GM18508 (cell line): ENCODE data around the gene CFAP43.
A peak's percentile ranks its signal among the peaks of the same experiment; 100 is the strongest.

Experiments used
- ATAC-seq: cut with Tn5 transposase; IDR thresholded peaks from one replicate; pipeline ENCODE4 v1.9.1; 2021; ENCODE audit warnings: moderate number of reproducible peaks; ENCODE audit not compliant: insufficient read depth, unreplicated experiment

Gene CFAP43

DNA sequence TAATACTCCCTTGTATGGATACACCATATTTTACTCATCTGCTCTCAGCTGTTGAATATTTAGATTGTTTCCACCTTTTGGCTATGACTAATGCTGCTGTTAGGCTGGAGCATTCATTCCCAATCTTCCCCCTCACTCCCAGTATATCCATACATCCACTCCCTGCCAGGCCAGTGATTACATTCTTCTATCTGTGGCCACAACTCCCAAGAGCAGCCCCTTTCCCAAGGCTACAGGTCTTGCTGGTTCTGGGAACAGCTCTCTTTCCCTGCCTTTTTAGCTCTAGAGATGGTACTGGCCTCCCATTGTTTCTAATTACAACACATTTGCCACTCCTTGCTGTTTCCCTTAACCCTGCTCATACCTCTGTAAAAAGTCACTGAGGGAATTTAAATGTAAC lies 82.0 kb downstream of the CFAP43 start:
- ATAC-seq = no peak

DNA sequence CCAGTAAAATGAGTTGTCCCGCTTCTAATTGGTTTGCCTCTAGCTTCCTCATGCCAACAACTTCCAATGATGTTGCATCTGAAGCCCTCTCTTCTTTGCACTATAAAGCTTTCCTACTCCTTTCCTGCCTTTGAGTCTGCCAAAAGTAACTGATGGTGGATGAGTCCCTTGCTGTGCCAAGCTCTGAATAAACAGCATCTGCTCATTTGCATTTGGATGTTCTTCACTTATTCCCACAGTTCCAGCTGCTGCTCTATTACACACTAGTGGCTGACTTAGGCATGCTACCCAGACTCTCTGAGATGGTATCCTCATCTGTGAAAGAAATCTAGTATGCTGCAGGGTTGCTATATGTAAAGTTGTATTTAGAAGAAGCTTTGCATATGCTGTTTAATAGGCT lies 85.3 kb downstream of the CFAP43 start:
- no peak for ATAC-seq

DNA sequence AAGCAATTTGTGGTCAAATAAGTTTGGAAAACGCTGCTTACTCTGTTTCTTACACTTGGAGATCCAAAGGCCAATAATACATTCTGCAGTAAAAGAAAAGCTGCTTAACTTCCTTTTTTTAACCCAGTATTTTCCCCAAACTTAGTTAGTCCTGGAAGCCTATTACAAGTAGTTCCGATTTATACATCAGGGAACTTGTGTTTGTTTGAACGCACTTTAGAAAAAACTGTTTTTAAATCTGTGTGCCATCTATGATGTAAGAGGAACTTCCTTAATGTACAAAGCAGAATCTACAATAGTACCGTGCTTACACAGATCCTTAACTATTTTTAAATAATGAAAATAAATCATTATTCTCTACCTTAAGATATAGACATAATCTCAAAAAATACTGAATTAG lies 87.2 kb downstream of the CFAP43 start:
- ATAC-seq = no peak

DNA sequence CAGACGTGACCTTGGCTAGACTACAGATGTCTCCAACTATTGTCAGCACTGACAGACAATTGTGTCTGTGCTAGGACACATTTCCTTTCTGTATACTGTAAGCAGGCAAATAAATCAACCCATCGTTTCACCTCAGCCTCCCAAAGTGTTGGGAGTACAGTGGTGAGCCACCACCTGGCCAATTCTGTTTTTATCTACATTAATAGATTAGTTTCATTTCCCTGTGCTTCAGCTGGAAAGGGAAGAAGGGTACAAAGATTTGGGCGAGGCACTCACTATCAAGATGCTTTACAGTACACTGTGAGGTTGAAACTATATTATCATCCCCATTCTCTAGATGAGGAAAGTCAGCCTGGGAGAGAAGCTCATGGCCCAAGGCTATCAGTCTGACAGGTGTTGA lies 88.3 kb downstream of the CFAP43 start:
- no peak for ATAC-seq

DNA sequence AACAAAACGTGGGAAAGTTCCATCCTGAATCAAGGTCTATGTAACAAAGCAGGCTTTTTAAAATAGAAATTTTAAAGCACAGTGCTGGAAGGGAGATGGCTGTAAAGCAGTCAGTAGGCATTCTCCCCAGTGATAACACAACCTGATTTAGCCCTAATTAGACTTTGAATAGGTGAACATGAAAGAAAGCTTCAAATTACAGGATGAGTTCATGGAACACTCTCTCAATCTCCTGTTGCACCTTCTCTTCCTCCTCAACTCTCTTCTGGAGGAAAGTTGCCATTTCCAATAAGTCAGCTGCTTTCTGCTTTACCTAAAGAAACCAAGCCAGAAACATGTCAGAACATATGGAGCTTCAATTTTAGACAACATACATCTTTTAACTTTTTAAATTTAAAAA lies 90.1 kb downstream of the CFAP43 start:
- no peak for ATAC-seq

DNA sequence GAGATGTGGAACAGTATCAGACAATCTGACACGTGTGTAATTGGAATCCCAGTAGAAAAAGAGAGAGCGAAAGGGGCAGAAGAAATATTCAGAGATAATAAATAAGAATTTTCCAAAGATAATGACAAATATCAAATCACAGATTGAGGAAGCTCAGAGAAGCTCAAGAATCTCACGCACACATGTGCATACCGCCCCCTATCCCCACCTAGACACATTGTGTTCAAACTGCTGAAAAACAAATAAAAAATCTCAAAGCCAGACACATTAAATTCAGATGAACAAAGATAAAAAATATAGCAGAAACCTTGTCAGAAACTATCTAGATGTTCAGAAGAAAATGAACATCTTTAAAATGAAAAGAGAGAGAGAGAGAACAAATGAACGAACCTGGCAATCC lies 92.9 kb downstream of the CFAP43 start:
- no peak for ATAC-seq

DNA sequence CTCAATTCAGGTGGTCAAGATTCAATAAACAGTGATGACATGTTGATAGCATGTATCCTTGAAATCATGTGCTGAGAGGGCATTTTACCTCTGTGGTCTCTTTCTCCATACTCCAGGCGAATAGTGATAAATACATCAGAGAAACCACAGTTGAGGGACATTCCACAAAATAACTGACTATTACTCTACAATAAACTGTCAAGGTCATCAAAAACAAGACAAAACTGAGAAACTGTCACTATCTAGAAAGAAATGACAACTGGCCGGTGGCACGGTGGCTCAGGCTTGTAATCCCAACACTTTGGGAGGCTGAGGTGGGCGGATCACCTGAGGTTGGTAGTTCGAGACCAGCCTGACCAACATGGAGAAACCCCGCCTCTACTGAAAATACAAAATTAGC lies 94.0 kb downstream of the CFAP43 start:
- ATAC-seq = no peak

DNA sequence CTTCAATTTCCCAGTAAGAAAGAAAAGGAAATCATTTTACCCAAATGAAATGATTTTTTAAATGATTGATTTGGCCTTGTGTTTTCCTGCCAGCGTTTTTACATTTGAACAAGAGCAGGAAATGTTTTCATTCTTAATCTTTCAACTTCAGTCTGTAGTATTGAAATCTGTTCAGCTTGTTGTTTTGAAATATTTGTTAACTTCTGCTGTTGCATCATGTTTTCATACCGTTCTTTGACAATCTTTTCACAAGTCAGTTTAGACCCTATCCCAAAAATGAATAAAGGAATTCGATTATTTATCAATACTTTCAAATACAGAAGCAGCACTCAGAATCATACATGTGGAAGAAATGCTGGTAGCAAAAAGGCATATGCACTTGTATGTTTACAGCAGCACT lies 102.1 kb downstream of the CFAP43 start:
- no peak for ATAC-seq

DNA sequence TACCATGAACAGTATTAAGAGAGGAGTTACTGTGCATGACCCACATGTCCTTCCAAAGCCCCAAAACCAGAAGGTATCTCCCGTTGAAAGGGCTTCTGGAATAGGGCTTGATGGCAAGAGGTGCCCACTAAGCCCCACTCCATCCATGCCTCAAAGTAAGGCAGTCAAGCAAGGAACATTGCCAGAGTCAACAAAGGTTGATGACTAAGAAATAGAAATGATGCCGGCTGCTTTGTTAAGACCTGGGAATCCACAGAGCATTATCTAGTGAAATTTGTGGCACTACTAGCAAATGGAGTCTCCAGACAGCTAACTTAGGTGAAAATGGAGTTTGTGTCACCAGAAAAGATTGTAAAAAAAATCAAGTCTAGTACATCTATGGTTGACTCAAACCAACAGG lies 104.0 kb downstream of the CFAP43 start:
- no peak for ATAC-seq

DNA sequence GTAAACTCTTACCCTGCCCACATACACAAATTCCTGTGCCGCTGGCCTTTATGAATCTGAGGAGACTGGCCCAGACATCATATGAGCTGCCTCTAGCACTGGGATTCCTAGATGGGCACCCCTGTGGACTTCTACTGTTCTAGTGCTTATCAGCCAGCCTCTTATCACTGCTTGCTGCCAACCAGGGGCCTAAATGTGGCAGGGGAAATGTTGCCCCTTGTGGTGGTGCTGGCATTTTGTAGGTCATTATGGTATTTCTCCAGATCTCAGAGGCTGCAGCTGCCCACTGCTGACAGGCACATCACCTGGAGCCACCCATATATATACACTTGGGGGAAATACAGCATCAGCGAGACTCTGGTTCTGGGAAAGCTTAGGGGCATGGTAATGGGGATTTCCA lies 104.8 kb downstream of the CFAP43 start:
- ATAC-seq = no peak

DNA sequence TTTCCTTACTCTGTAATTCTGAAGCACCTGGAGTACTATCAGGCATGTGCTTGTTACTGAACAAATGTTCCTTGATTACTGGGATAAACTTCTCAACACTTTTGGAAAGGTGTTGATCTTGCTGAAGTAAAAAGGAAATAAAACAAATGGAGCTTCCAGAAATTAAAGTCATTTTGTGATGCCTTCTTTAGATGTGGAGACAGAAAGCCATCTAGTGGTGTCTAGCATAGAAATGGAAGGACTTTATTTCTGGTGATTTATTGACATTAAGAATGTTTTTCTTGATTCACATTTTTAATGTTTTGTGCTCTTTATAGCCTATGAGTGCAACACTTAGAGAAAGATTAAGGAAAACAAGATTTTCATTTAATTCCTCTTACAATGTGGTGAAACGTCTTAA lies 108.8 kb downstream of the CFAP43 start:
- no peak for ATAC-seq

DNA sequence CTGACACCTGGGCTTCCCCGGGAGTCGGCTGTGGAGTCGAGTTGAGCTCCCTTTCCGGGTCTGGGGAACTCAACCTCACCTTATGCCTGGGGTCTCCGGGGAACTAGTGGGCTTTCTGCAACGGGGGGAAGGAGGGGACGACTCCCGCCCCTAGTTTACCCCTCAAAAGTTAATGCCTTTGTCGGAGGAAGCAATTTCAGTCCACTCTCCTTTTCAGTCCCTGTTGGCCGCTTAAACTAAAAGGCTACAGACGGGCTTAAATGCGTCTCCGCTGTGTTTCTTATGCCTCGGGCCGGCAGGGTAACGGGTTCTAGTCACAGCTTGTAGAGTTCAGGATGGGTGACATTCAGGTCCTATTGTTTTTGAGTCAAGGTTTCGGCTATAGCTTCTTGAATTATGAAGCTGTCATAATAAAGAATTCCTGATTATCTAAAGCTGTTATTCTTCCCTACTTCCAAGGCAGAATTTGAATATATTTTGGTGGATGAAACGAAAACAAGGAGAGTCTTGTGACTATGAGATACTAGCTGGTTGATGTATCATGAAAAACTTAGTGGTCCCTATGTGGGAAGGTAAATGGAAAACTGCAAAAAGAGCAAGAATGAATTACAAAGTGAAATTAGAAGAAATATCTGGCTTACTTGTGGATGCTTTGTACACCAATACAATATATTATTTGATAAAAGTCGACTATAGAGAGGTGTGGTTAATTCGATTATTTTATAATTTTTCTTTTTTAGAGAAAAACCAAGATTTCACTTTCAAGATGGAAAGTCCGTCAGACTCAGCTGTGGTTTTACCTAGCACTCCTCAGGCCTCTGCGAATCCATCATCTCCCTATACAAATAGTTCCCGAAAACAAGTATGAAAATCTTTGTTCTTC lies 109.7 kb downstream of the CFAP43 start:
- ATAC-seq = no peak

DNA sequence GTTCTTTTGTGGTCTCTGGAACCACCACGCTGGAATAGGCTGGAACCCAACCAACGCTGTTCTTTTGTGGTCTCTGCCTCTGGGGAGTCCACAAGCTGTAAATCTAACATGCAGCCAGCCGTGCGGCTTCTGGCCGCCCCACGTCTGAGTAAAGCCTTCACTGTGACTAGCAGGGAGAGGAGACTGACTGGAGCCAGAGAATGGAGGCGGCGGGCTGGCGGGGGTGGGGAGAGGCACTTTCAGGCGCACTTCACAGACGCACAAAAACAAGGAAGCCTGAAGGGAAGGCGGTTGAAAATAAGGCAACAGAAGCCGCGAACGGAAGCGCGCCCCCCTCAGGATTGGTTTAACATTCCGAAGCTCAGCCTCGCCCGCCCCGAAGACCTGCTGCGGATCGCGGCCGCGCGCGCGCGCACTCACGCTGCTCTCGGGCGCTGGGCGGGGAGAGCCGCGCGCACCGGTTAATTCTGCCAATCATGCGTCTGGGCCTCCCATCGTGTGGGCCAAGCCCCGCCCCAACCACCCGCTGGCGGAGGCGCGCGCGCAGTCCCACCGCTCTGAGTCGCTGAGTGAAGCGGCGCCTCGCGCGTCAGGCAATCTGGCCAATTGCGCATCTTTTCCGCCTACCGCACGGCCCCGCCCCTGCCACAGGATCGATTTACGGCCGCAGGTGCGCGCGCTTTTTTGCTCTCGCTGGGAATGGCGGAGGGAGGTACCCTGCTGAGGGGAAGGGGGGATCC lies 110.5 kb downstream of the CFAP43 start, which contains the start of gene SFR1:
SFR1 (plus strand) TSS at position 687 of the 740 bp plus-strand sequence; CDS start at position 700, 13 bp downstream.
- ATAC-seq = peak; percentile 57

DNA sequence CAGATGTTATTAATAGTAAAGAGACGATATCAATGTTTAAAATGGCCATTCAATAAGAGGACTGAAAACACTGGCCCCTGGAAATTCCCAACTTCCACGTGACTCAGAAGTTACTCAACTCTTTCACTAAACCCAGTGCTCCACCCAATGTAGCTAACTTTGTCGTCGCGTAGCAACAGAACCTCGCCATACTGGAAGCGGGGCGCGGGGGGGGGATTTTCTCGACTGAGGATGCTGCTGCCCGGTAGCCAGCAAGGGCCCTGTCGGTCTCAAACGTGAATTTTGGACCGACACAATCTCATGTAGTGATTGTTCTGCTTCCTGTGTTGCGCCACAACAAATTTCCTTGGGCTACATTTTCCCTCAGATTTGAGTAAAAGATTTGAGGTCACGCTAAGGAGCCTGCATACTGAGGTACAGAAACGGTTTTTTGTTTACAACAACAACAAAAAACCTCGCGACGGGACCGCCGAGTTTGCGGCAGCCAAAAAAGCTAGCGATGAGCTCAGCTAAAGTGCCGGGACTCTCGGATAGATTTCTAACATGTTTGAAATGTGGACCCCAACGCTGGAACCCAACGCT lies 111.2 kb downstream of the CFAP43 start:
- ATAC-seq = peak; percentile 40

DNA sequence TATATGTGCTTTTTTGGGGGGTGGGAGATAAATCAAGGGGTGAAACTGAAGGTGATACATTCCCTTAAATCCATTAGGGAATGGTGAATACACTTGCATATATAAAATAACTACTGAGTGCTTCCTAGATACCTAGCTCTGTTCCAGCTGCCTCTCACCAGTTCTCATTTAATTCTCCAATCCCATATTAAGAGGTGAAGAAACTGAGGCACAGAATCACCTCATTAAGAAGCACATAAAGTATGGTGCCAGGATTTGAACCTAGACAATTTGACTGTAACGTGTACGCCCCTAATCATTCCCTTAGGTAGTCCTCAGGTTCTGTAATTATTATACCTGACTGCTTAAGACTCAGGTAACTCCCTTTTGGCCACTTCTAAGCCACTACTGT lies 111.7 kb downstream of the CFAP43 start:
- ATAC-seq = no peak

DNA sequence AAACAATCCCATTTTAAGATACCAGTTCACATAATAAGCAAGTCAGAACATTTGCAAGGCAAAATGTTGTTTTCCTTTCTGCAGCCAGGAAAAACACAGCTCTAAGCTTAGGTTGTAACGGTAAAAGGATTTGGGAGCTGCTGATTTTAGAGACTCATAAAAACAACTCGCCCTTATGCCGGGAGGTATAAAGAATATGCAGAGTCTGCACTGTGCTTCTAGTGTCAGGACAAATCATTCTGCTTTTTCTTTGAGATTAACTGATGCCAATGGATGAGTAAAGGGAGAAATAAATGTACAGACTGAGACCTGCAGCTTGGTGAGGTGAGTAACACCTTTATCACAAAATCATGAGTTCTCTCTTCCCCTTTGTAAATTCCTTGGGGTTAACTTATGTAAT lies 112.2 kb downstream of the CFAP43 start:
- ATAC-seq = no peak

DNA sequence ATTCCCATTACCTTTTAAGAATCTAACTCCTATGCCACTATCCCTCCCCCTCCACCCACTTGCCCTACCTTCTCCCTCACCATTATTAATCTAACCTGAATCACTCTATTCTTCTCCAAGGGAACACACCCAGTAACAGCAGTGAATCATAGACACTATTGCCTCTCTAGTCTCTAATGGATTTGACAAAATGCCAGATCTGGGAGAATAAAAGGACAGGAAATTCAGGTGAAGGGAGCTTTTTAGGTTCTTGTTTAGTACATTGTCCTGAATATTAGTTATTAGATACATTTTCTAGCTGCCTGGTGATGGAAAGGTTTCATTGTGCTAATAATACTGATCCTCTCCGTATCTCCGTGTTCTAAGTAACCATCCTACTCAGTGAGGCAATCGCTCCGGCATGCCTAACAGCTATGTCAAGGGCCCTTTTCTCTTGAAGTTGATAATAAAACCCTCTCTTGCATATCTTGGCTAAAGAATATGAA lies 114.3 kb downstream of the CFAP43 start:
- no peak for ATAC-seq

DNA sequence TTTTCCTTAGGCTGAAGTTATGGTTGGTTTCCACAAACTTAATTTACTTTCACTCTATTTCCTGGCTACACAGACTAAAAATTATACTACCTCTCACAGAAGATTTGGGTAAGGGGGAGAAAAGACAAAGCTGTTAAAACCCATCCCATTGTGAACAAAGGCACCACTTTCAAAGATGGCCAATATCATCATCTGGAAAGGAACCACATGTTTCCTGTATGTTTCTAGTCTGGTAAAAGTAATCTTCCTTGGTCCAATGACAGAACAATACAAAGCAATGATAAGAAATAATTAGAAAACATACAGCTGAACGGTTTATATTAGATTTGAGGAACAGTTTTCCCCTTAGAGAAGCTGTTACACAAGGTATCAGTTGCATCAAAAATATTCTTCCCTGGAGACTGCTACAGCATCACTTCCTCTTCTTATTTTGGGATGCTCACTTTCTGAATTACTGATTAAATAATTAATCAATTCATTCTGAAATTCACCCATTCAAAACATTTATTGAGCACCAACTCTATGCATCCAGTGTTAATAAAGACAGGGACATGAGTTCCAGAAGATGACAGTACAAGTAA lies 118.7 kb downstream of the CFAP43 start:
- ATAC-seq = no peak

DNA sequence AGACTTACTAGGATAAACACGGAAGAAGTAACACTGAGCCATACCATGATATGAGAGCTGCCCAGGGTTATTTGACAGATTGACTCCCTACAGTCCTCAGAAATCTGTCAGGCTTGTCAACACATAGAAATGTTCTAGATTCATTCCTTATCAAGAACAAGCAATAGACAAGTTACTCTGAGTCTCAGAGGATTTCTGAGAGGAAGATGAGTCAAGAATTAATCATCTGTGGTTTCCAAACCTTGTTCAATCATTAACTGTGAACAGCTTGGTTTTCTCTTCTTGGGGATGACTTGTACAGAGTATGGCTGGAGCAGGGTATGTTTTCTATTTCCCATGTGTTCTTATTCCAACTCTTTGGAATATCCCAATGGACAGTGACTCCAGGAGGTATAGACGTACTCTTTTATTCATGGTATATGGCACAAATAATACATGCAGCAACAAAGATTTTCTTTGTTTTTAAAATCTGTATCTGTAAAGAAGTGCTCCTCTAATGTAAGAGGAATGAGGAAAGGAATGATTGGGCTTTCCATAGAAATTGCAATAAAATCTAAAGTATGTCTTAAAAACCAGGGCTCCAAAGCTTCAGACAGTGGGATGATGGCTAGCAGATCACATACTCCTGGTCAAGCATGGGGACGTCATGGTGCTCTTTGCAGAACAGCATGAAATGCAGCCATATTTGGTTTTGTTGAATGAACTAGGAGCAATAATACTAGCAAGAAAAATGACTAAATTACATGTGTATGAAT lies 122.1 kb downstream of the CFAP43 start:
- ATAC-seq = peak; percentile 88

DNA sequence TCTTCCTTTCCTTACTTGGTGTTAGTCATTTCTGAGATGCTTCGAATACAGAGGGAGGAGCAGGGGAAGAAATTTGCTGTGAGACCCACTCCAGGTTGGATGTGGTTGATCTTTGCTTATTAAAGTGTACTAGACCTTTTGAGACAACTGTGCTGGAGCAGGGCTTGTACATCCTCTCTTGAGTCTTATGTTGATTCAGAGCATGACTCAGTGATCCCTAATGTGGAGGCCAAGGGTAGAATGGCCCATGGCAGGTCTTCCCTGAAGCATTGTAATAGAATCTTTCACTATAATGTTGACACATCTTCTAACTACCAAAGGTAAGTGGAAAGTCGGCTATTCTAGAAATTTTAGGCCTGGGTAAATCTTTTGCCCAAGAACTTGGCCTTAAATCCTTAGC lies 127.2 kb downstream of the CFAP43 start:
- ATAC-seq = no peak
